Left lung (tissue), 10 donors: ENCODE measurements around the gene TRPM3. TPM values are rescaled to one million over a fixed set of nuclear protein-coding genes. Genes with fewer than 3 reads are reported as not detected.

Source experiments
- ATAC-seq: fragments of 200-7000 bp; cut with Tn5 transposase; one replicate; pipeline ENCODE4 v1.9.1; 2020; ENCODE audit warnings: moderate library complexity
- DNase-seq, 4 donors: peaks; one replicate each; pipeline ENCODE4 v3.0.0-alpha.2; 2013 to 2020
- H3K27ac ChIP-seq, 2 donors: fragments of 200-600 bp; sonication (generic) in 1 of 2; one replicate each; pipeline versions ENCODE4 v1.5.0 to v1.8.0; 2020 to 2021
- H3K27me3 ChIP-seq, 2 donors: fragments of 200-600 bp; sonication (generic) in 1 of 2; one replicate each; pipeline versions ENCODE4 v1.5.0 to v1.8.0; 2020 to 2021
- H3K36me3 ChIP-seq, 2 donors: fragments of 200-600 bp; sonication (generic) in 1 of 2; one replicate each; pipeline versions ENCODE4 v1.5.0 to v1.8.0; 2020 to 2021
- H3K4me1 ChIP-seq, 2 donors: fragments of 200-600 bp; one replicate each; pipeline ENCODE4 v1.8.0; 2021
- H3K4me3 ChIP-seq, 2 donors: fragments of 200-600 bp; sonication (generic) in 1 of 2; one replicate each; pipeline versions ENCODE4 v1.5.0 to v1.8.0; 2020 to 2021; ENCODE audit warnings: mild to moderate bottlenecking in 1 of 2
- H3K9me3 ChIP-seq, 2 donors: fragments of 200-600 bp; sonication (generic) in 1 of 2; one replicate each; pipeline versions ENCODE4 v1.5.0 to v1.8.0; 2020 to 2021
- intact Hi-C, 2 donors: fragments of 100-400 bp; cut with DNase I; formaldehyde crosslinking; loops; one replicate each; pipeline versions ENCODE4 v1.11.2 to v1.14.2; 2022
- polyA plus RNA-seq, 6 donors: library from polyadenylated mRNA; unstranded; fragments of 120-200 nt; gene quantifications; one replicate each; pipeline ENCODE4 v1.2.1, GENCODE V29; 2013; ENCODE audit not compliant: insufficient read length in 6 of 6
- total RNA-seq, 2 donors: library from RNA; stranded (reverse); fragmentation: NEBNext Ultra II Directional; extraction: Animal tissue kit (Norgen Biotek cat#: 25700); gene quantifications; one replicate each; pipeline ENCODE4 v1.2.1, GENCODE V29; 2021
- TF ChIP-seq, protein P1 (sequence below), 2 donors: fragments of 200-600 bp; sonication (generic) in 1 of 2; IDR thresholded peaks; one replicate each; pipeline versions ENCODE4 v1.5.0 to v1.8.0; 2021; ENCODE audit warnings: antibody characterized with exemption in 2 of 2
- donor health status: DM: no; HTN: yes; CAD: no.
- donor health status: DM: no; HTN: no; CAD: no.

TRPM3 gene
- total and polyA plus RNA-seq, 8 donors = 0.17 to 2.1 (median 1.2) TPM

DNA sequence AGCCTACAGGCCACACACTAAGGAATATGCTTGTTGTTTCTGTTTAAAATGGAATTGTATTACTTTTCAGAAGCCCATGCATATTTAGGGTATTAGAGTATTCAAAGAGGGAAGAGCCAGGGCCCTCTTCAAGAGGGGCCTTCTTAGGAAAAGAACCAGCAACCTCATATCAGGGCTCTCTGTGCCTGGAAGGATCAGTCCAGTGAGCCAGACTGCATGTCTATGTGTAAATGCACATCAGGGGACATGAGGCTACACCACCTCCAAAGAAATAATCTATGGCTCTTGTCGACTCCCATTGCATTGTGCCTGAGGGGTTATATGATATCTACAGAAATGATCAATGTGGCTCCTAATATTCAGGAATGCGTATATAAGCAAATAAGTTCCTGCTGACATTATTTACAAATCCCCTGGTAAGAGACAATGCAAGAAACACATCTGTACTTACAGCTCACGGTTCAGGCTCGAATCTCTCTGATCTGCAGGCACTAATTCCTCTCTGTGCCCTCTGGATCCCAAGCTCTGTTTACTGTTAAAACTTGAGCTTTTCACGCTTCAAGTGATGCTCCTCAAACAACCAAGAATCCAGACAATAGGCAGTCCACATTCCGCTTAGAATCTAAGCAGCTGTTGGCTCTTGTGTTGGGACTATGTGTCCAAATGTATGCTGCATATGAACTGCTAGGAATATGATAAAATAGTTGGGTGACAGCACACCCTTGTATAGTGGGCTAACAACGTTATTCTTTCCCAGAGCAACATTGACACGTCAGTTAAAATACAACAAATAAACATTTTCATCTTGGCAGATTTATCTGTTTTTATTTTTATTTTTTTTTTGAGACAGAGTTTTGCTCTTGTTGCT lies 556.7 kb downstream of the TRPM3 start:
- Histone ChIP-seq H3K27ac (peak overlapping the region; percentile 78 to 86), H3K9me3 (no peaks in the 10 kb centered on the region), H3K4me3 (no peak overlapping the region), H3K36me3 (no peaks in the 10 kb centered on the region), H3K27me3 (no peaks in the 10 kb centered on the region), H3K4me1 (peaks cover 14 to 28% of the 10 kb centered on the region in 2 donors)
- intact Hi-C loops = no loop called here
- TF ChIP-seq, protein P1, sequence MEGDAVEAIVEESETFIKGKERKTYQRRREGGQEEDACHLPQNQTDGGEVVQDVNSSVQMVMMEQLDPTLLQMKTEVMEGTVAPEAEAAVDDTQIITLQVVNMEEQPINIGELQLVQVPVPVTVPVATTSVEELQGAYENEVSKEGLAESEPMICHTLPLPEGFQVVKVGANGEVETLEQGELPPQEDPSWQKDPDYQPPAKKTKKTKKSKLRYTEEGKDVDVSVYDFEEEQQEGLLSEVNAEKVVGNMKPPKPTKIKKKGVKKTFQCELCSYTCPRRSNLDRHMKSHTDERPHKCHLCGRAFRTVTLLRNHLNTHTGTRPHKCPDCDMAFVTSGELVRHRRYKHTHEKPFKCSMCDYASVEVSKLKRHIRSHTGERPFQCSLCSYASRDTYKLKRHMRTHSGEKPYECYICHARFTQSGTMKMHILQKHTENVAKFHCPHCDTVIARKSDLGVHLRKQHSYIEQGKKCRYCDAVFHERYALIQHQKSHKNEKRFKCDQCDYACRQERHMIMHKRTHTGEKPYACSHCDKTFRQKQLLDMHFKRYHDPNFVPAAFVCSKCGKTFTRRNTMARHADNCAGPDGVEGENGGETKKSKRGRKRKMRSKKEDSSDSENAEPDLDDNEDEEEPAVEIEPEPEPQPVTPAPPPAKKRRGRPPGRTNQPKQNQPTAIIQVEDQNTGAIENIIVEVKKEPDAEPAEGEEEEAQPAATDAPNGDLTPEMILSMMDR (IDR thresholded peaks at IDR 0.05) = no peak
- DNase-seq (peak in 1 of 4 donors; percentile 59), ATAC-seq (no peak)

DNA sequence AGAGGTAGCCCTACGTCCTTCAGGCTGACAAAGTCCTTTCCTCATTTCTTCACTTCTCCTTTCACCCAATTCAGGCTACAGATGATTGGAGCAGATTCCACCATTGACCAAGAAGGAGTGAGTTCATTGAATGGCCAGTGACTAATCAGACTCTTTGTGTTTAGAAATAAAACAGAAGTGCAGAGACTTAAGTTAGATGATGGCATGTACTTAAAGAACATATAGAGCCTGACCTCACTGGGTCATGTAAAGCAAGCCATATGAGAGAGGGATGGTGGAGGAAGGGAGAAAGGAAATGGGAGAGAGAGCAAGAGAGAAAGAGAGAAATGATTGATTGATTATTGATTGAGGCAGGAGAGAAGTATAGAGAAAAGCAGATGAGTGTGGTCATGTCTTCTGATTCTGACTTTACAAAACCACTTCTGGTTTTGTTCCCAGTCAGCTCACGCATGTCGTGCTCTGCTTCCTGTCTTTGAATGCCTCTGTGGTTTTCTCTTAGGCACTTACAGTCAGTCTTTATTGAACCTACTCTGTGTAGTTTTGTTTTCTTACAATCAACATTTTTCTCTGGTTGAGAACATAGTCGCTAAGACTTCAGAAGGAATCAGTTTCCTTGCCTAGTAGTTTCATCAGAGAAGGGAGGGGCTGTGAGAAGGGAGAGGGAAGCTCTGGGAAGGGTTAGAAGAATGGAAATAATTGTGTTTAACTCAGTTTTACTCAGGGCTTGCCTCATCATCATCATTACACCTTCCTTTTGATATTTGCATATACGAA lies 557.8 kb downstream of the TRPM3 start:
- TF ChIP-seq, protein P1 (IDR thresholded peaks at IDR 0.05) = no peak
- Histone ChIP-seq H3K4me1 (peaks cover 14 to 28% of the 10 kb centered on the region in 2 donors), H3K9me3 (no peaks in the 10 kb centered on the region), H3K36me3 (no peaks in the 10 kb centered on the region), H3K4me3 (no peak overlapping the region), H3K27ac (peak overlapping the region; percentile 78 to 86), H3K27me3 (no peaks in the 10 kb centered on the region)
- DNase-seq = no peak
- peak; percentile 76 for ATAC-seq
- intact Hi-C loops = no loop called here

- Histone ChIP-seq H3K9me3 (no peaks in the 10 kb centered on the region), H3K36me3 (no peaks in the 10 kb centered on the region), H3K4me1 (peaks cover 14 to 28% of the 10 kb centered on the region in 2 donors), H3K27me3 (no peaks in the 10 kb centered on the region), H3K4me3 (no peak overlapping the region), H3K27ac (peak overlapping the region; percentile 78 to 86)
- intact Hi-C loops = no loop called here
- no peak for DNase-seq
- TF ChIP-seq, protein P1 (IDR thresholded peaks at IDR 0.05) = no peak
- ATAC-seq = no peak
Measured at GRCh38 chr9:70563010-70563409, 558.4 kb downstream of the TRPM3 start.

DNA sequence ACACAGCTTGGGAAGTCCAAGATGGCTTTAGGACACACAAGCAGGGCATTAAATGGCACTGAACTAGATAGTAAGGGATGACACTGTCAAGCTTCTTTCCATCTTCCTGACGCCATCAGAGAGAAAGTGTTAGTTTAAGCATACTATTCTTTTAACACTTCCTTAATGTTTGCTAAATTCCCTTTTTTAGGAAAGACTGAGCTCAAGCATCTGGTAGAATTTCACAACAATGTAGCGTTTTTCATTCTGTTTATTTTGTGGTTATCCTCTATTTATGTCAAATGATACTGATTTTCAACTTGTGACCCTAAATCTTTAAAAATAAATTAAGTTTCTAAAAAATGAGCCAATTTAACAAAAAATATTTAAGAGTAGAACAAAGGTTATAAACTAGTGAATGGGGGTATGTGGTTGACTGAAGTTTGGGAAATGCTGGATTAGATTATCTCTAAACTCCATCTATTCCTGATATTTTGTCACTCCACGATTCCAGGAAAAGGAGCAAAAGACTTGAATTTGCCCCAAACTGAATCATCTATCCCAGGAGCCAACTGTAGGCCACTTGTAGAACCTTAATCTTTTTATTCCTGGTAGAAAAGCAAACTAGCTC lies 559.5 kb downstream of the TRPM3 start:
- TF ChIP-seq, protein P1 (IDR thresholded peaks at IDR 0.05) = no peak
- DNase-seq = no peak
- Histone ChIP-seq H3K27me3 (no peaks in the 10 kb centered on the region), H3K27ac (peak overlapping the region; percentile 78 to 86), H3K9me3 (no peaks in the 10 kb centered on the region), H3K36me3 (no peaks in the 10 kb centered on the region), H3K4me1 (peaks cover 14 to 28% of the 10 kb centered on the region in 2 donors), H3K4me3 (no peak overlapping the region)
- ATAC-seq = no peak
- intact Hi-C loops = no loop called here
